ENCODE results near the gene ASB13.

Gene ASB13

GRCh38 chr10:5668429-5668828, 2.0 kb upstream of the ASB13 start:
- no peak for DNase-seq

GRCh38 chr10:5666841-5667630, 641 bp upstream of the ASB13 start:
- no peak for DNase-seq

- DNase-seq, result no peak
Measured at GRCh38 chr10:5665373-5666007, 905 bp downstream of the ASB13 start.

- DNase-seq, result peak in 1 of 2 experiments; percentile 15
Measured at GRCh38 chr10:5663692-5664427, 2.5 kb downstream of the ASB13 start.

GRCh38 chr10:5662708-5663579, 3.5 kb downstream of the ASB13 start:
- DNase-seq, result peak in 1 of 2 experiments; percentile 10

GRCh38 chr10:5661043-5661442, 5.4 kb downstream of the ASB13 start:
- peak in 1 of 2 experiments; percentile 11 for DNase-seq

- peak in 1 of 2 experiments; percentile 36 for DNase-seq
Measured at GRCh38 chr10:5659702-5660528, 6.5 kb downstream of the ASB13 start.

- no peak for DNase-seq
Measured at GRCh38 chr10:5658871-5659618, 7.3 kb downstream of the ASB13 start.

GRCh38 chr10:5656737-5657579, 9.4 kb downstream of the ASB13 start:
- no peak for DNase-seq

- no peak for DNase-seq
Measured at GRCh38 chr10:5655121-5655520, 11.3 kb downstream of the ASB13 start.

GRCh38 chr10:5654218-5654755, 12.1 kb downstream of the ASB13 start:
- no peak for DNase-seq

- DNase-seq, result no peak
Measured at GRCh38 chr10:5652746-5653145, 13.6 kb downstream of the ASB13 start.

GRCh38 chr10:5651388-5651764, 15.0 kb downstream of the ASB13 start:
- no peak for DNase-seq

GRCh38 chr10:5650664-5651387, 15.6 kb downstream of the ASB13 start:
- DNase-seq, result no peak

GRCh38 chr10:5649746-5650145, 16.6 kb downstream of the ASB13 start:
- no peak for DNase-seq

- DNase-seq, result no peak
Measured at GRCh38 chr10:5648494-5649457, 17.6 kb downstream of the ASB13 start.

GRCh38 chr10:5647507-5648240, 18.7 kb downstream of the ASB13 start:
- no peak for DNase-seq
